ENCODE data around the gene TTLL5. TPM values are rescaled to one million over a fixed set of nuclear protein-coding genes. Genes with fewer than 3 reads are reported as not detected.

TTLL5 gene
- total and polyA plus RNA-seq, 9 of the 15 experiments (the other 6 are each of a cell fraction or from before 2014, with no cell fraction given), result 4.1 to 18.9 (median 12.6) TPM

DNA sequence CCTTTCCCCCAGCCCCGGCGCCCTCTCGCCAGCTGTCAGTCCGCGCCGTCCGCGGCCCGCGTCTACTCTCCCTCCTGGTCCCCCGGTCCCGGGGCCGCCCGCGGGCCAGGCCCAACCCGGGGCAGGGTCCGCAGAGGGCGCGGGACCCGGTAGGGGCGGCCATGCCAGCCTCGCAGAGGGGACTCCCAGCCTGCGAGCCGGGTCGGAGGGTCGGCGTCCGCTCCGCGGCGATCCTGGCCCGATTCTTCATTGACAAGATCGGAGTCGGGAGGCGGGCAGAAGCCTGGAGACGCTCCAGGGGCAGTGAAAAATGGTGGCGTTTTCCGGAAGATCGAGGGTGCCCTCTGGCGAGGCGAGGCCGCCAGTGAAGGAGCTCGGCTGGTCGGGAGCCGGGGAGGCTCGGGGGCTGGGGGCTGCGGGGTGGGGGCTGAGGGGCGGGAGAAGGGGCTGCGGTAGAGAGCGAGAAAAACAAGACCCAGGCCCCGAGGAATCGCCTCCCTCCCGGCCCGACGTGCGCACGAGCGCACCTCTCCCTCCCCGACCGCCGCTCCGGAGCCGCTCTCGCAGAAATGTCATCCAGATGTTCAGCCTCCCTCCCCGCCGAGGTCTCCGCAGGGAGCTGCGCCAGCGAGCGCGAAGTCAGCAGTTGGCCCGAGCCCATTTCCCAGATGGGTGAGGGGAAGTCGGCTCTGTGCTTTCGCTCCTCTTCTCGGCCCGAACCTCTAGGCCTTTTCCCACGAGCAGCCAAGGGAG, 321.4 kb downstream of the TTLL5 start (continued):
- no peak for TF ChIP-seq RBM25 (IDR thresholded peaks at IDR 0.05; ENCODE audit: low read depth, low read length, severe bottlenecking)
- no peak for TF ChIP-seq ZNF41 (CRISPR knock-in tag; conservative IDR thresholded peaks at IDR 0.05)
- TF ChIP-seq ZNF644 (tag; IDR thresholded peaks at IDR 0.05; ENCODE audit: low read depth), result no peak
- TF ChIP-seq, protein P1, sequence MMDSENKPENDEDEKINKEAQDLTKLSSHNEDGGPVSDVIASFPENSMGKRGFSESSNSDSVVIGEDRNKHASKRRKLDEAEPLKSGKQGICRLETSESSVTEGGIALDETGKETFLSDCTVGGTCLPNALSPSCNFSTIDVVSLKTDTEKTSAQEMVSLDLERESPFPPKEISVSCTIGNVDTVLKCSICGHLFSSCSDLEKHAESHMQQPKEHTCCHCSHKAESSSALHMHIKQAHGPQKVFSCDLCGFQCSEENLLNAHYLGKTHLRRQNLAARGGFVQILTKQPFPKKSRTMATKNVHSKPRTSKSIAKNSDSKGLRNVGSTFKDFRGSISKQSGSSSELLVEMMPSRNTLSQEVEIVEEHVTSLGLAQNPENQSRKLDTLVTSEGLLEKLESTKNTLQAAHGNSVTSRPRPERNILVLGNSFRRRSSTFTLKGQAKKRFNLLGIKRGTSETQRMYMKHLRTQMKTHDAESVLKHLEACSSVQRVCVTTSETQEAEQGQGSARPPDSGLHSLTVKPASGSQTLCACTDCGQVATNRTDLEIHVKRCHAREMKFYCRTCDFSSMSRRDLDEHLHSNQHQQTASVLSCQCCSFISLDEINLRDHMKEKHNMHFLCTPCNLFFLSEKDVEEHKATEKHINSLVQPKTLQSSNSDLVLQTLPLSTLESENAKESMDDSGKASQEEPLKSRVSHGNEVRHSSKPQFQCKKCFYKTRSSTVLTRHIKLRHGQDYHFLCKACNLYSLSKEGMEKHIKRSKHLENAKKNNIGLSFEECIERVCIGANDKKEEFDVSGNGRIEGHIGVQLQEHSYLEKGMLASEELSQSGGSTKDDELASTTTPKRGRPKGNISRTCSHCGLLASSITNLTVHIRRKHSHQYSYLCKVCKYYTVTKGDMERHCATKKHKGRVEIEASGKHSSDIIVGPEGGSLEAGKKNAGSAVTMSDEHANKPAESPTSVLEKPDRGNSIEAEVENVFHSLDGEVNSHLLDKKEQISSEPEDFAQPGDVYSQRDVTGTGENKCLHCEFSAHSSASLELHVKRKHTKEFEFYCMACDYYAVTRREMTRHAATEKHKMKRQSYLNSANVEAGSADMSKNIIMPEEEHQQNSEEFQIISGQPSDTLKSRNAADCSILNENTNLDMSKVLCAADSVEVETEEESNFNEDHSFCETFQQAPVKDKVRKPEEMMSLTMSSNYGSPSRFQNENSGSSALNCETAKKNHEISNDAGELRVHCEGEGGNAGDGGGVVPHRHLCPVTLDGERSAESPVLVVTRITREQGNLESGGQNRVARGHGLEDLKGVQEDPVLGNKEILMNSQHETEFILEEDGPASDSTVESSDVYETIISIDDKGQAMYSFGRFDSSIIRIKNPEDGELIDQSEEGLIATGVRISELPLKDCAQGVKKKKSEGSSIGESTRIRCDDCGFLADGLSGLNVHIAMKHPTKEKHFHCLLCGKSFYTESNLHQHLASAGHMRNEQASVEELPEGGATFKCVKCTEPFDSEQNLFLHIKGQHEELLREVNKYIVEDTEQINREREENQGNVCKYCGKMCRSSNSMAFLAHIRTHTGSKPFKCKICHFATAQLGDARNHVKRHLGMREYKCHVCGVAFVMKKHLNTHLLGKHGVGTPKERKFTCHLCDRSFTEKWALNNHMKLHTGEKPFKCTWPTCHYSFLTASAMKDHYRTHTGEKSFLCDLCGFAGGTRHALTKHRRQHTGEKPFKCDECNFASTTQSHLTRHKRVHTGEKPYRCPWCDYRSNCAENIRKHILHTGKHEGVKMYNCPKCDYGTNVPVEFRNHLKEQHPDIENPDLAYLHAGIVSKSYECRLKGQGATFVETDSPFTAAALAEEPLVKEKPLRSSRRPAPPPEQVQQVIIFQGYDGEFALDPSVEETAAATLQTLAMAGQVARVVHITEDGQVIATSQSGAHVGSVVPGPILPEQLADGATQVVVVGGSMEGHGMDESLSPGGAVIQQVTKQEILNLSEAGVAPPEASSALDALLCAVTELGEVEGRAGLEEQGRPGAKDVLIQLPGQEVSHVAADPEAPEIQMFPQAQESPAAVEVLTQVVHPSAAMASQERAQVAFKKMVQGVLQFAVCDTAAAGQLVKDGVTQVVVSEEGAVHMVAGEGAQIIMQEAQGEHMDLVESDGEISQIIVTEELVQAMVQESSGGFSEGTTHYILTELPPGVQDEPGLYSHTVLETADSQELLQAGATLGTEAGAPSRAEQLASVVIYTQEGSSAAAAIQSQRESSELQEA (IDR thresholded peaks at IDR 0.05; ENCODE audit: low read depth), result no peak
- TF ChIP-seq TRIM24 (IDR thresholded peaks at IDR 0.05), result no peak
- TF ChIP-seq, protein P2, sequence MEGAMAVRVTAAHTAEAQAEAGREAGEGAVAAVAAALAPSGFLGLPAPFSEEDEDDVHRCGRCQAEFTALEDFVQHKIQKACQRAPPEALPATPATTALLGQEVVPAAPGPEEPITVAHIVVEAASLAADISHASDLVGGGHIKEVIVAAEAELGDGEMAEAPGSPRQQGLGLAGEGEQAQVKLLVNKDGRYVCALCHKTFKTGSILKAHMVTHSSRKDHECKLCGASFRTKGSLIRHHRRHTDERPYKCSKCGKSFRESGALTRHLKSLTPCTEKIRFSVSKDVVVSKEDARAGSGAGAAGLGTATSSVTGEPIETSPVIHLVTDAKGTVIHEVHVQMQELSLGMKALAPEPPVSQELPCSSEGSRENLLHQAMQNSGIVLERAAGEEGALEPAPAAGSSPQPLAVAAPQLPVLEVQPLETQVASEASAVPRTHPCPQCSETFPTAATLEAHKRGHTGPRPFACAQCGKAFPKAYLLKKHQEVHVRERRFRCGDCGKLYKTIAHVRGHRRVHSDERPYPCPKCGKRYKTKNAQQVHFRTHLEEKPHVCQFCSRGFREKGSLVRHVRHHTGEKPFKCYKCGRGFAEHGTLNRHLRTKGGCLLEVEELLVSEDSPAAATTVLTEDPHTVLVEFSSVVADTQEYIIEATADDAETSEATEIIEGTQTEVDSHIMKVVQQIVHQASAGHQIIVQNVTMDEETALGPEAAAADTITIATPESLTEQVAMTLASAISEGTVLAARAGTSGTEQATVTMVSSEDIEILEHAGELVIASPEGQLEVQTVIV (CRISPR knock-in tag; IDR thresholded peaks at IDR 0.05; ENCODE audit: borderline replicate concordance), result no peak
- peak; percentile 32 for TF ChIP-seq PCBP1 (IDR thresholded peaks at IDR 0.05; ENCODE audit: low read depth, low read length, poor library complexity, severe bottlenecking)
- TF ChIP-seq STAT5B (CRISPR knock-in tag; IDR thresholded peaks at IDR 0.05), result no peak
- no peak for TF ChIP-seq FUS (optimal IDR thresholded peaks at IDR 0.05; ENCODE audit: low read depth, low read length)
- TF ChIP-seq ZNF699 (CRISPR knock-in tag; IDR thresholded peaks at IDR 0.05; ENCODE audit: insufficient replicate concordance), result no peak
- TF ChIP-seq, protein P3, sequence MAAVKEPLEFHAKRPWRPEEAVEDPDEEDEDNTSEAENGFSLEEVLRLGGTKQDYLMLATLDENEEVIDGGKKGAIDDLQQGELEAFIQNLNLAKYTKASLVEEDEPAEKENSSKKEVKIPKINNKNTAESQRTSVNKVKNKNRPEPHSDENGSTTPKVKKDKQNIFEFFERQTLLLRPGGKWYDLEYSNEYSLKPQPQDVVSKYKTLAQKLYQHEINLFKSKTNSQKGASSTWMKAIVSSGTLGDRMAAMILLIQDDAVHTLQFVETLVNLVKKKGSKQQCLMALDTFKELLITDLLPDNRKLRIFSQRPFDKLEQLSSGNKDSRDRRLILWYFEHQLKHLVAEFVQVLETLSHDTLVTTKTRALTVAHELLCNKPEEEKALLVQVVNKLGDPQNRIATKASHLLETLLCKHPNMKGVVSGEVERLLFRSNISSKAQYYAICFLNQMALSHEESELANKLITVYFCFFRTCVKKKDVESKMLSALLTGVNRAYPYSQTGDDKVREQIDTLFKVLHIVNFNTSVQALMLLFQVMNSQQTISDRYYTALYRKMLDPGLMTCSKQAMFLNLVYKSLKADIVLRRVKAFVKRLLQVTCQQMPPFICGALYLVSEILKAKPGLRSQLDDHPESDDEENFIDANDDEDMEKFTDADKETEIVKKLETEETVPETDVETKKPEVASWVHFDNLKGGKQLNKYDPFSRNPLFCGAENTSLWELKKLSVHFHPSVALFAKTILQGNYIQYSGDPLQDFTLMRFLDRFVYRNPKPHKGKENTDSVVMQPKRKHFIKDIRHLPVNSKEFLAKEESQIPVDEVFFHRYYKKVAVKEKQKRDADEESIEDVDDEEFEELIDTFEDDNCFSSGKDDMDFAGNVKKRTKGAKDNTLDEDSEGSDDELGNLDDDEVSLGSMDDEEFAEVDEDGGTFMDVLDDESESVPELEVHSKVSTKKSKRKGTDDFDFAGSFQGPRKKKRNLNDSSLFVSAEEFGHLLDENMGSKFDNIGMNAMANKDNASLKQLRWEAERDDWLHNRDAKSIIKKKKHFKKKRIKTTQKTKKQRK (IDR thresholded peaks at IDR 0.05; ENCODE audit: borderline replicate concordance, low read depth, low read length), result no peak
- no peak for TF ChIP-seq ZBED1 (IDR thresholded peaks at IDR 0.05)
- TF ChIP-seq, protein P4, sequence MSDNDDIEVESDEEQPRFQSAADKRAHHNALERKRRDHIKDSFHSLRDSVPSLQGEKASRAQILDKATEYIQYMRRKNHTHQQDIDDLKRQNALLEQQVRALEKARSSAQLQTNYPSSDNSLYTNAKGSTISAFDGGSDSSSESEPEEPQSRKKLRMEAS (CRISPR knock-in tag; IDR thresholded peaks at IDR 0.05), result no peak
